Measurements from ENCODE around the gene NPL. TPM values are rescaled to one million over a fixed set of nuclear protein-coding genes. Genes with fewer than 3 reads are reported as not detected.

Gene NPL
- total and polyA plus RNA-seq, 2 donors (not counting 3 experiments of a cell fraction or from before 2014, with no cell fraction given), result 0.14 to 0.75 TPM

DNA sequence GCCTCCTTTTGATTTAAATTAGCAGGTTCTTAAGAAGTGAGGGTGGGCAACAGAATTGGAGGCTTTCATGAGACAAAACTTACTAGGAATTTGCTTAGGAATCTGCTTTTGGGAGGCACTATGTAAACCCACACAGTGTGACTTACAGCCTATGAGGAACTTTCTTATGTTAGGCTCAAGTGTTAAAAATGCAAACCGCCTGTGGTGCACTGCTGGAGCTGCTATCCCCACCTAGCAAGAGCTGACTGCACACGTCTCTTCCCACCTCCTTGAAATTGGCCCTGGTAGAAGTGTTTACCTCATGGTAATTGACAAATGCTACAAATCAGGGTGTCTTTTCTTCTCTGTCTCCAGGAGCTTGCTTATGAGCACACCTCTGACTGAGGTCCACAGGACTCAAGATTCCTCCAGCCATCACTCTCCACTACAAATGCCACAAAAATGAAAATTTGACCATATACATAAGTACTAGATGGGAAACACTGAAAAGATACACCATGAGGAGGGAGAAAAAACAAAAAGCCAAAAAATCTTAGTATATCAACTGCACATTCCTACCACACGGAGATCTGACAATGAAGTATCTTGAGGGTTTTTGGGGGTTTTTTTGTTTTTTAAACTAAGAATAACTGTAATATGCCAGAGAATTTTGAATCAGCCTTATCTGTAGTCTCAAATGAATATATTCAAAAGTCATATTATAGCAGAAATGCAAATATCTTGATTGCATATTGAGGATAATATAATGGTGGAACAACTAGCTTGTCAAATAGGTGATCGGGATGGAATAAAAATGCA lies 18.2 kb upstream of the NPL start:
- FAIRE-seq (no peak), DNase-seq (ENCODE audit: low read depth, low spot score) (no peak)
- Histone ChIP-seq H3K4me2 (ENCODE audit: insufficient read depth, low read length) (no peak overlapping the region), H3K4me3 (replicated peaks in 1 of 3; ENCODE audit: insufficient read depth in 1 of 3, low read depth in 1 of 3, low read length in 3 of 3) (no peak overlapping the region), H3K9me1 (replicated peaks; ENCODE audit: control insufficient read depth, extremely low read depth, insufficient read depth, low read length) (no peaks in the 10 kb centered on the region), H4K20me1 (replicated peaks; ENCODE audit: control insufficient read depth, extremely low read depth, insufficient read depth, low read length) (no peaks in the 10 kb centered on the region), H3K9ac (replicated peaks; ENCODE audit: extremely low read depth, insufficient read depth, low read length) (no peak overlapping the region), H3K27ac (ENCODE audit: insufficient read depth, low read depth, low read length) (no peak overlapping the region), H3K79me2 (ENCODE audit: control insufficient read depth, insufficient read depth, low read length) (no peaks in the 10 kb centered on the region), H3K36me3 (ENCODE audit: control insufficient read depth in 2 of 2, extremely low read depth in 1 of 2, insufficient read depth in 2 of 2, low read length in 2 of 2) (no peaks in the 10 kb centered on the region), H3K4me1 (ENCODE audit: control insufficient read depth, extremely low read depth, insufficient read depth, low read length) (no peaks in the 10 kb centered on the region), H3K27me3 (ENCODE audit: control insufficient read depth in 2 of 2, insufficient read depth in 2 of 2, low read length in 2 of 2) (peaks cover 2 to 3% of the 10 kb centered on the region in 2 experiments), H2AFZ (ENCODE audit: low read depth, low read length) (no peak overlapping the region), H3K9me3 (replicated peaks; ENCODE audit: control insufficient read depth, insufficient read depth, low read length) (no peaks in the 10 kb centered on the region)
- intact Hi-C loops (cut with micrococcal nuclease) (no loop called here), dilution Hi-C loops (cut with MboI; ENCODE audit: extremely low pct_ligation_motif_present, low sequenced_read_pairs) (no loop called here)
- TF ChIP-seq FOS (IDR thresholded peaks at IDR 0.05; ENCODE audit: borderline replicate concordance, insufficient read depth, low read length) (no peak), GATA2 (IDR thresholded peaks at IDR 0.05; ENCODE audit: insufficient read depth, insufficient read length, low read depth, low read length) (no peak), EZH2 (IDR thresholded peaks at IDR 0.05; ENCODE audit: borderline replicate concordance, low read depth, low read length, severe bottlenecking) (no peak), JUN (IDR thresholded peaks at IDR 0.05; ENCODE audit: borderline replicate concordance, insufficient read depth, insufficient read length, low read depth) (no peak), MYC (IDR thresholded peaks at IDR 0.05; ENCODE audit: low read depth, low read length) (no peak), POLR2AphosphoS5 (IDR thresholded peaks at IDR 0.05; ENCODE audit: insufficient read depth, low read depth, low read length) (no peak), POLR2A (IDR thresholded peaks at IDR 0.05; ENCODE audit: low read depth, low read length) (no peak)
- TF ChIP-seq, protein P1, sequence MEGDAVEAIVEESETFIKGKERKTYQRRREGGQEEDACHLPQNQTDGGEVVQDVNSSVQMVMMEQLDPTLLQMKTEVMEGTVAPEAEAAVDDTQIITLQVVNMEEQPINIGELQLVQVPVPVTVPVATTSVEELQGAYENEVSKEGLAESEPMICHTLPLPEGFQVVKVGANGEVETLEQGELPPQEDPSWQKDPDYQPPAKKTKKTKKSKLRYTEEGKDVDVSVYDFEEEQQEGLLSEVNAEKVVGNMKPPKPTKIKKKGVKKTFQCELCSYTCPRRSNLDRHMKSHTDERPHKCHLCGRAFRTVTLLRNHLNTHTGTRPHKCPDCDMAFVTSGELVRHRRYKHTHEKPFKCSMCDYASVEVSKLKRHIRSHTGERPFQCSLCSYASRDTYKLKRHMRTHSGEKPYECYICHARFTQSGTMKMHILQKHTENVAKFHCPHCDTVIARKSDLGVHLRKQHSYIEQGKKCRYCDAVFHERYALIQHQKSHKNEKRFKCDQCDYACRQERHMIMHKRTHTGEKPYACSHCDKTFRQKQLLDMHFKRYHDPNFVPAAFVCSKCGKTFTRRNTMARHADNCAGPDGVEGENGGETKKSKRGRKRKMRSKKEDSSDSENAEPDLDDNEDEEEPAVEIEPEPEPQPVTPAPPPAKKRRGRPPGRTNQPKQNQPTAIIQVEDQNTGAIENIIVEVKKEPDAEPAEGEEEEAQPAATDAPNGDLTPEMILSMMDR (IDR thresholded peaks at IDR 0.05; ENCODE audit: extremely low read depth in 1 of 2, insufficient read depth in 1 of 2, low read depth in 1 of 2, low read length in 2 of 2), result no peak
- TF ChIP-seq, protein P2, sequence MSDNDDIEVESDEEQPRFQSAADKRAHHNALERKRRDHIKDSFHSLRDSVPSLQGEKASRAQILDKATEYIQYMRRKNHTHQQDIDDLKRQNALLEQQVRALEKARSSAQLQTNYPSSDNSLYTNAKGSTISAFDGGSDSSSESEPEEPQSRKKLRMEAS (IDR thresholded peaks at IDR 0.05; ENCODE audit: insufficient read depth, insufficient read length), result no peak
- CTCF ChIA-PET, result interaction anchor here (1.0 to 1.8 kb wide), 6 partner anchors 11 to 177 kb away, joined by 3 to 8 read pairs (median 4); no protein-coding TSS in a partner anchor
- no TSS peak for BruUV-seq (replicated peaks)
- POLR2A ChIA-PET, result no interaction called here
